ENCODE data around the gene SKOR2.

DNA sequence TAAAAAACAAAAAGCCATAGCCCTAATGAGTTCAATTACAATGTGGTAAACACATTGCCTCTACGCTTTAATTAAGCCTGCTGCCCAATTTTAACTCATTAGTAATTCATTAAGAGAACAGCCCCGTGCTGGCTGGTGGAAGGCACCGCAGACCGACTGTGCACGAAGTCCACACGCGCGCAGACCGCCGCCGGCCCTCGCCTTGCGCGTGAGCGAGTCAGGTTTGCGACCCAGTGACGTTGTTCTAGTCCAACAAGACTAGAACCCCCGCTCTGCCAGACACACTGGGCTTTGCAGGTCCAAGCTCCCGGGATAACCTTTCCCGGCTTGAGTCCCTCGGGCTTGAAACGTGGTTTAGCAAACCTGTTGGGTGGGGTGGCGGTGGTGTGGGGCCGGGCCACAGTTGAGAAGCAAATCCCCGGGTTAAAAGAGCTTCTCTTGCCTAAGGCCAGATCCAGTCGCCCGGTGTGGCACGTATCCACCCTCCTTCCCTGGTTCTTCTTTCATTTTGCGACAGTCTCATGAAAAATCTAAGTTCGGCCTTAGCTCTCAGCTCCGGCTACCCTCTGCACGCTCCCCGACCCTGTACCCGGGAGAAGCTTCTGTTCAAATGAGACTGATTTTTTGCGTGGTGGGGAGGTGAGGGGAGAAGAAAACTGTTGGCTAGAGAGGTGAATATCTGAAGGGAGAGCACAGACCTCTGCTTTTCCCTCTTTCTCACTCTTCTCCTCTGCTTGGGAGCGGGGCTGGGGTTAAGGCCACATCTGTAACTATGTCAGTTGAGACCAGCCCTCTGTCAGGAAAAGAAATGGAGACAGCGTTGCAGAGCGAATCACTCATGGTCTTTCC, 11.1 kb upstream of the SKOR2 start:
- TF ChIP-seq, protein P1, sequence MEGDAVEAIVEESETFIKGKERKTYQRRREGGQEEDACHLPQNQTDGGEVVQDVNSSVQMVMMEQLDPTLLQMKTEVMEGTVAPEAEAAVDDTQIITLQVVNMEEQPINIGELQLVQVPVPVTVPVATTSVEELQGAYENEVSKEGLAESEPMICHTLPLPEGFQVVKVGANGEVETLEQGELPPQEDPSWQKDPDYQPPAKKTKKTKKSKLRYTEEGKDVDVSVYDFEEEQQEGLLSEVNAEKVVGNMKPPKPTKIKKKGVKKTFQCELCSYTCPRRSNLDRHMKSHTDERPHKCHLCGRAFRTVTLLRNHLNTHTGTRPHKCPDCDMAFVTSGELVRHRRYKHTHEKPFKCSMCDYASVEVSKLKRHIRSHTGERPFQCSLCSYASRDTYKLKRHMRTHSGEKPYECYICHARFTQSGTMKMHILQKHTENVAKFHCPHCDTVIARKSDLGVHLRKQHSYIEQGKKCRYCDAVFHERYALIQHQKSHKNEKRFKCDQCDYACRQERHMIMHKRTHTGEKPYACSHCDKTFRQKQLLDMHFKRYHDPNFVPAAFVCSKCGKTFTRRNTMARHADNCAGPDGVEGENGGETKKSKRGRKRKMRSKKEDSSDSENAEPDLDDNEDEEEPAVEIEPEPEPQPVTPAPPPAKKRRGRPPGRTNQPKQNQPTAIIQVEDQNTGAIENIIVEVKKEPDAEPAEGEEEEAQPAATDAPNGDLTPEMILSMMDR (IDR thresholded peaks at IDR 0.05; ENCODE audit: insufficient read depth, low read length) = no peak
- TF ChIP-seq, protein P2, sequence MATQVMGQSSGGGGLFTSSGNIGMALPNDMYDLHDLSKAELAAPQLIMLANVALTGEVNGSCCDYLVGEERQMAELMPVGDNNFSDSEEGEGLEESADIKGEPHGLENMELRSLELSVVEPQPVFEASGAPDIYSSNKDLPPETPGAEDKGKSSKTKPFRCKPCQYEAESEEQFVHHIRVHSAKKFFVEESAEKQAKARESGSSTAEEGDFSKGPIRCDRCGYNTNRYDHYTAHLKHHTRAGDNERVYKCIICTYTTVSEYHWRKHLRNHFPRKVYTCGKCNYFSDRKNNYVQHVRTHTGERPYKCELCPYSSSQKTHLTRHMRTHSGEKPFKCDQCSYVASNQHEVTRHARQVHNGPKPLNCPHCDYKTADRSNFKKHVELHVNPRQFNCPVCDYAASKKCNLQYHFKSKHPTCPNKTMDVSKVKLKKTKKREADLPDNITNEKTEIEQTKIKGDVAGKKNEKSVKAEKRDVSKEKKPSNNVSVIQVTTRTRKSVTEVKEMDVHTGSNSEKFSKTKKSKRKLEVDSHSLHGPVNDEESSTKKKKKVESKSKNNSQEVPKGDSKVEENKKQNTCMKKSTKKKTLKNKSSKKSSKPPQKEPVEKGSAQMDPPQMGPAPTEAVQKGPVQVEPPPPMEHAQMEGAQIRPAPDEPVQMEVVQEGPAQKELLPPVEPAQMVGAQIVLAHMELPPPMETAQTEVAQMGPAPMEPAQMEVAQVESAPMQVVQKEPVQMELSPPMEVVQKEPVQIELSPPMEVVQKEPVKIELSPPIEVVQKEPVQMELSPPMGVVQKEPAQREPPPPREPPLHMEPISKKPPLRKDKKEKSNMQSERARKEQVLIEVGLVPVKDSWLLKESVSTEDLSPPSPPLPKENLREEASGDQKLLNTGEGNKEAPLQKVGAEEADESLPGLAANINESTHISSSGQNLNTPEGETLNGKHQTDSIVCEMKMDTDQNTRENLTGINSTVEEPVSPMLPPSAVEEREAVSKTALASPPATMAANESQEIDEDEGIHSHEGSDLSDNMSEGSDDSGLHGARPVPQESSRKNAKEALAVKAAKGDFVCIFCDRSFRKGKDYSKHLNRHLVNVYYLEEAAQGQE (IDR thresholded peaks at IDR 0.05; ENCODE audit: insufficient replicate concordance, low read depth) = no peak
- no peak for TF ChIP-seq POLR2AphosphoS5 (IDR thresholded peaks at IDR 0.05; ENCODE audit: low read depth)
- no peak for TF ChIP-seq GABPA (IDR thresholded peaks at IDR 0.05; ENCODE audit: low read depth)
- TF ChIP-seq SPI1 (IDR thresholded peaks at IDR 0.05; ENCODE audit: borderline replicate concordance, low read depth) = no peak

Measured in HL-60 (cell line).